ENCODE data around the gene OVCA2. TPM values are rescaled to one million over a fixed set of nuclear protein-coding genes. Genes with fewer than 3 reads are reported as not detected.

Gene OVCA2
- total and polyA plus RNA-seq, 2 donors (not counting 3 experiments of a cell fraction or from before 2014, with no cell fraction given) = 41.3 to 84.2 TPM

DNA sequence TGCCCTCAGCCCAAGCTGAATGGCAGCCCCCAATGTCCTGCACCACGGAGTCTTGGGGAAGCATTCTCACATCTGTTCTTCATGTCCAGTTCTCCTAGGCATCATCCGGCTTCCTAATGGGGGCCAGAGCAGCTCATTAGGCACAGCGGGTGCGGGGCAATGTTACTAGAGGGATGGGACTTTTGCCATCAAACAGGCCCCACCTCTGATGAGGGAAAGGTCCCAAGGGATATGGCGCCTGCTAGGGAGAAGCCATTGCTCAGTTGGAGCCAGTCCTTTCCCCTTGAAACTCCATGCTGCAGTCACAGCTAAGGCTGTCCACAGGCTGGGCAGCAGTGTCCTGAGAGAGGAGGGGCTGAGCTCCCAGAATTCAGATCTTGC is 13.6 kb upstream of the OVCA2 start:
- DNase-seq (ENCODE audit: low read depth, low spot score) (no peak), FAIRE-seq (no peak)
- peaks cover 4% of the 10 kb centered on the region for H3K79me2 ChIP-seq (ENCODE audit: control insufficient read depth, insufficient read depth, low read length)
- no peak overlapping the region for H2AFZ ChIP-seq (ENCODE audit: low read depth, low read length)
- H4K20me1 ChIP-seq (replicated peaks; ENCODE audit: control insufficient read depth, extremely low read depth, insufficient read depth, low read length) = no peaks in the 10 kb centered on the region
- ChIA-PET POLR2A (interaction anchor here (0.6 kb wide), 1 partner anchor 11 kb away, joined by 3 read pairs; no protein-coding TSS in a partner anchor), CTCF (interaction anchor here (0.9 to 9.5 kb wide), 3 partner anchors 8 to 146 kb away, joined by 3 to 270 read pairs (median 3); no protein-coding TSS in a partner anchor)
- no peak overlapping the region for H3K9ac ChIP-seq (replicated peaks; ENCODE audit: extremely low read depth, insufficient read depth, low read length)
- no peak overlapping the region for H3K27ac ChIP-seq (ENCODE audit: insufficient read depth, low read depth, low read length)
- H3K9me1 ChIP-seq (replicated peaks; ENCODE audit: control insufficient read depth, extremely low read depth, insufficient read depth, low read length) = no peaks in the 10 kb centered on the region
- TF ChIP-seq POLR2A (IDR thresholded peaks at IDR 0.05; ENCODE audit: low read depth, low read length) (no peak), FOS (IDR thresholded peaks at IDR 0.05; ENCODE audit: borderline replicate concordance, insufficient read depth, low read length) (no peak), GATA2 (IDR thresholded peaks at IDR 0.05; ENCODE audit: insufficient read depth, insufficient read length, low read depth, low read length) (no peak), JUN (IDR thresholded peaks at IDR 0.05; ENCODE audit: borderline replicate concordance, insufficient read depth, insufficient read length, low read depth) (no peak), EZH2 (IDR thresholded peaks at IDR 0.05; ENCODE audit: borderline replicate concordance, low read depth, low read length, severe bottlenecking) (no peak), MYC (IDR thresholded peaks at IDR 0.05; ENCODE audit: low read depth, low read length) (no peak), POLR2AphosphoS5 (IDR thresholded peaks at IDR 0.05; ENCODE audit: insufficient read depth, low read depth, low read length) (no peak)
- TF ChIP-seq, protein P1, sequence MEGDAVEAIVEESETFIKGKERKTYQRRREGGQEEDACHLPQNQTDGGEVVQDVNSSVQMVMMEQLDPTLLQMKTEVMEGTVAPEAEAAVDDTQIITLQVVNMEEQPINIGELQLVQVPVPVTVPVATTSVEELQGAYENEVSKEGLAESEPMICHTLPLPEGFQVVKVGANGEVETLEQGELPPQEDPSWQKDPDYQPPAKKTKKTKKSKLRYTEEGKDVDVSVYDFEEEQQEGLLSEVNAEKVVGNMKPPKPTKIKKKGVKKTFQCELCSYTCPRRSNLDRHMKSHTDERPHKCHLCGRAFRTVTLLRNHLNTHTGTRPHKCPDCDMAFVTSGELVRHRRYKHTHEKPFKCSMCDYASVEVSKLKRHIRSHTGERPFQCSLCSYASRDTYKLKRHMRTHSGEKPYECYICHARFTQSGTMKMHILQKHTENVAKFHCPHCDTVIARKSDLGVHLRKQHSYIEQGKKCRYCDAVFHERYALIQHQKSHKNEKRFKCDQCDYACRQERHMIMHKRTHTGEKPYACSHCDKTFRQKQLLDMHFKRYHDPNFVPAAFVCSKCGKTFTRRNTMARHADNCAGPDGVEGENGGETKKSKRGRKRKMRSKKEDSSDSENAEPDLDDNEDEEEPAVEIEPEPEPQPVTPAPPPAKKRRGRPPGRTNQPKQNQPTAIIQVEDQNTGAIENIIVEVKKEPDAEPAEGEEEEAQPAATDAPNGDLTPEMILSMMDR (IDR thresholded peaks at IDR 0.05; ENCODE audit: extremely low read depth in 1 of 2, insufficient read depth in 1 of 2, low read depth in 1 of 2, low read length in 2 of 2) = no peak
- TF ChIP-seq, protein P2, sequence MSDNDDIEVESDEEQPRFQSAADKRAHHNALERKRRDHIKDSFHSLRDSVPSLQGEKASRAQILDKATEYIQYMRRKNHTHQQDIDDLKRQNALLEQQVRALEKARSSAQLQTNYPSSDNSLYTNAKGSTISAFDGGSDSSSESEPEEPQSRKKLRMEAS (IDR thresholded peaks at IDR 0.05; ENCODE audit: insufficient read depth, insufficient read length) = no peak
- dilution Hi-C loops (cut with MboI; ENCODE audit: extremely low pct_ligation_motif_present, low sequenced_read_pairs) = no loop called here
- H3K27me3 ChIP-seq (ENCODE audit: control insufficient read depth in 2 of 2, insufficient read depth in 2 of 2, low read length in 2 of 2) = peaks cover 32% of the 10 kb centered on the region in 2 experiments
- no TSS peak for BruUV-seq (replicated peaks)
- peaks cover 12% of the 10 kb centered on the region for H3K4me1 ChIP-seq (ENCODE audit: control insufficient read depth, extremely low read depth, insufficient read depth, low read length)
- H3K4me3 ChIP-seq (replicated peaks in 1 of 3; ENCODE audit: insufficient read depth in 1 of 3, low read depth in 1 of 3, low read length in 3 of 3) = no peak overlapping the region
- no peaks in the 10 kb centered on the region for H3K9me3 ChIP-seq (replicated peaks; ENCODE audit: control insufficient read depth, insufficient read depth, low read length)
- no peaks in the 10 kb centered on the region for H3K36me3 ChIP-seq (ENCODE audit: control insufficient read depth in 2 of 2, extremely low read depth in 1 of 2, insufficient read depth in 2 of 2, low read length in 2 of 2)
- H3K4me2 ChIP-seq (ENCODE audit: insufficient read depth, low read length) = no peak overlapping the region
- intact Hi-C loops (cut with micrococcal nuclease) = no loop called here

Measured in endothelial cell of umbilical vein (primary cell).